HepG2 (cell line): ENCODE results near the gene ATP13A1. TPM values are rescaled to one million over a fixed set of nuclear protein-coding genes. Genes with fewer than 3 reads are reported as not detected.

Experiments used
- CCAR2 ChIP-seq: fragments of 200-400 bp; formaldehyde crosslinking; optimal IDR thresholded peaks from 2 replicates; pipeline ENCODE3; 2018; ENCODE audit warnings: low read depth, mild to moderate bottlenecking, low read length, moderate library complexity
- DNMT1 ChIP-seq: sonication (generic); formaldehyde crosslinking; IDR thresholded peaks from 2 replicates; pipeline ENCODE4 v1.5.1; 2020; ENCODE audit warnings: mild to moderate bottlenecking, missing genetic modification reagents
- DPF2 ChIP-seq: sonication (generic); formaldehyde crosslinking; IDR thresholded peaks from 2 replicates; pipeline ENCODE4 v1.4.0; 2020; ENCODE audit warnings: mild to moderate bottlenecking, low read depth, missing genetic modification reagents, borderline replicate concordance
- FLYWCH1 ChIP-seq: sonication (generic); formaldehyde crosslinking; IDR thresholded peaks from 2 replicates; pipeline ENCODE4 v1.8.1; 2023; ENCODE audit warnings: mild to moderate bottlenecking, missing genetic modification reagents
- HMG20A ChIP-seq: IDR thresholded peaks from 2 replicates; pipeline ENCODE4 v1.6.1; 2016; ENCODE audit warnings: borderline replicate concordance
- HNRNPH1 ChIP-seq: fragments of 200-400 bp; formaldehyde crosslinking; optimal IDR thresholded peaks from 2 replicates; pipeline ENCODE3; 2017; ENCODE audit warnings: mild to moderate bottlenecking, low read depth, low read length
- IKZF5 ChIP-seq: IDR thresholded peaks from 2 replicates; pipeline ENCODE4 v1.6.1; 2018; ENCODE audit warnings: missing genetic modification reagents, mild to moderate bottlenecking, missing compliant biosample characterization
- KDM2A ChIP-seq: sonication (generic); formaldehyde crosslinking; IDR thresholded peaks from 2 replicates; pipeline ENCODE4 v1.4.0; 2020; ENCODE audit warnings: low read depth, missing genetic modification reagents, borderline replicate concordance
- LCORL ChIP-seq, 2 experiments: fragments of 450-650 bp in 1 of 2; sonication (generic) in 1 of 2; formaldehyde crosslinking in 1 of 2; IDR thresholded peaks; 2 replicates each; pipeline versions ENCODE4 v1.5.0 to v1.6.1; 2017 to 2020; ENCODE audit warnings: antibody characterized with exemption in 1 of 2, missing genetic modification reagents in 1 of 2
- MAFG ChIP-seq: sonication (generic); formaldehyde crosslinking; IDR thresholded peaks from 2 replicates; pipeline ENCODE4 v1.5.1; 2020; ENCODE audit warnings: mild to moderate bottlenecking, missing genetic modification reagents
- MED8 ChIP-seq: sonication (generic); formaldehyde crosslinking; IDR thresholded peaks from 2 replicates; pipeline ENCODE4 v1.8.1; 2023; ENCODE audit warnings: mild to moderate bottlenecking, missing genetic modification reagents; ENCODE audit not compliant: insufficient replicate concordance
- NPAS2 ChIP-seq: sonication (generic); formaldehyde crosslinking; IDR thresholded peaks from 2 replicates; pipeline ENCODE4 v1.8.0; 2022; ENCODE audit warnings: mild to moderate bottlenecking, missing genetic modification reagents, borderline replicate concordance
- PRPF4 ChIP-seq: fragments of 200-400 bp; formaldehyde crosslinking; IDR thresholded peaks from 2 replicates; pipeline ENCODE4 v1.6.1; 2016; ENCODE audit warnings: low read length, low read depth; ENCODE audit not compliant: poor library complexity, severe bottlenecking
- RBM39 ChIP-seq: fragments of 200-400 bp; formaldehyde crosslinking; IDR thresholded peaks from one replicate; pipeline ENCODE4 v1.6.1; 2018; ENCODE audit warnings: antibody characterized with exemption, mild to moderate bottlenecking, low read depth, low read length; ENCODE audit not compliant: poor library complexity, severe bottlenecking
- RELA ChIP-seq: sonication (generic); formaldehyde crosslinking; IDR thresholded peaks from 2 replicates; pipeline ENCODE4 v1.4.0; 2020; ENCODE audit warnings: missing genetic modification reagents
- RNF2 ChIP-seq: fragments of 450-650 bp; conservative IDR thresholded peaks from 2 replicates; pipeline ENCODE4 v1.6.1; 2016; ENCODE audit warnings: low read depth
- SP140L ChIP-seq: sonication (generic); formaldehyde crosslinking; IDR thresholded peaks from 2 replicates; pipeline ENCODE4 v1.4.0; 2020; ENCODE audit warnings: missing genetic modification reagents, borderline replicate concordance
- TCF12 ChIP-seq, 2 experiments: fragments of 450-650 bp in 1 of 2; sonication (generic) in 1 of 2; formaldehyde crosslinking in 1 of 2; IDR thresholded peaks; 2 replicates each; pipeline versions ENCODE4 v1.6.1 to v1.8.0; 2017 to 2022; ENCODE audit warnings: antibody characterized with exemption in 1 of 2, mild to moderate bottlenecking in 1 of 2, missing genetic modification reagents in 1 of 2, moderate library complexity in 1 of 2
- XBP1 ChIP-seq: sonication (generic); formaldehyde crosslinking; IDR thresholded peaks from 2 replicates; pipeline ENCODE4 v1.5.0; 2020; ENCODE audit warnings: missing genetic modification reagents
- ZC3H4 ChIP-seq: sonication (generic); formaldehyde crosslinking; IDR thresholded peaks from 2 replicates; pipeline ENCODE4 v1.4.0; 2020; ENCODE audit warnings: missing genetic modification reagents, borderline replicate concordance
- ZNF10 ChIP-seq: sonication (generic); formaldehyde crosslinking; IDR thresholded peaks from 2 replicates; pipeline ENCODE4 v1.4.0; 2020; ENCODE audit warnings: mild to moderate bottlenecking, low read depth, missing genetic modification reagents, borderline replicate concordance
- ZNF264 ChIP-seq: sonication (generic); formaldehyde crosslinking; IDR thresholded peaks from 2 replicates; pipeline ENCODE4 v1.4.0; 2020; ENCODE audit warnings: missing genetic modification reagents
- ZNF337 ChIP-seq: sonication (generic); formaldehyde crosslinking; IDR thresholded peaks from 2 replicates; pipeline ENCODE4 v1.5.1; 2020; ENCODE audit warnings: missing genetic modification reagents, low read depth, mild to moderate bottlenecking, borderline replicate concordance
- ZNF550 ChIP-seq: sonication (generic); formaldehyde crosslinking; IDR thresholded peaks from 2 replicates; pipeline ENCODE4 v1.4.0; 2020; ENCODE audit warnings: mild to moderate bottlenecking, missing genetic modification reagents, borderline replicate concordance
- ZNF674 ChIP-seq: sonication (generic); formaldehyde crosslinking; IDR thresholded peaks from 2 replicates; pipeline ENCODE4 v1.5.0; 2020; ENCODE audit warnings: low read depth, mild to moderate bottlenecking, missing genetic modification reagents
- ZNF678 ChIP-seq: sonication (generic); formaldehyde crosslinking; IDR thresholded peaks from 2 replicates; pipeline ENCODE4 v1.4.0; 2020; ENCODE audit warnings: mild to moderate bottlenecking, missing genetic modification reagents
- ZNF746 ChIP-seq: sonication (generic); formaldehyde crosslinking; IDR thresholded peaks from 2 replicates; pipeline ENCODE4 v1.8.0; 2022; ENCODE audit warnings: mild to moderate bottlenecking, missing genetic modification reagents
- polyA plus RNA-seq, 8 experiments: library from polyadenylated mRNA; depleted of rRNA in 3 of 8; stranded (reverse) in 7 of 8; unstranded in 1 of 8; fragments of >200 nt; fragmentation: Illumina TruSeq in 4 of 8; extraction: Trizol in 4 of 8; gene quantifications; 2 replicates each; pipeline versions ENCODE4 v1.2.1 to v1.2.3, GENCODE V29; 2011 to 2016; ENCODE audit warnings: low read depth in 4 of 8, missing spikeins in 1 of 8, mixed read lengths in 1 of 8; ENCODE audit not compliant: insufficient read depth in 1 of 8
- total RNA-seq, 5 experiments: library from RNA; depleted of rRNA; stranded (reverse); fragments of >200 nt; fragmentation: Illumina TruSeq; extraction: Trizol; gene quantifications; 2 replicates each; pipeline ENCODE4 v1.2.3, GENCODE V29; 2016; ENCODE audit warnings: low read depth in 1 of 5

The ATP13A1 gene
- total and polyA plus RNA-seq, 2 of the 13 experiments (the other 11 are each of a cell fraction or from before 2014, with no cell fraction given) = 23.2 to 41.7 TPM

- no peak for TF ChIP-seq ZNF10 (CRISPR knock-in tag)
- TF ChIP-seq DPF2 = no peak
- no peak for TF ChIP-seq PRPF4
- no peak for TF ChIP-seq IKZF5 (CRISPR knock-in tag)
- 0 out of 2 replicates have a peak, but pooled peaks have one; percentile 12 for TF ChIP-seq ZNF550 (CRISPR knock-in tag)
- no peak for TF ChIP-seq NPAS2 (CRISPR knock-in tag)
- TF ChIP-seq LCORL (IDR thresholded peaks at IDR 0.05) = no peak
- 0 out of 2 replicates have a peak, but pooled peaks have one; percentile 40 for TF ChIP-seq LCORL (CRISPR knock-in tag; IDR thresholded peaks at IDR 0.05)
- no peak for TF ChIP-seq DNMT1
- TF ChIP-seq TCF12 (IDR thresholded peaks at IDR 0.05) = no peak
- TF ChIP-seq TCF12 (CRISPR knock-in tag; IDR thresholded peaks at IDR 0.05) = no peak
- peak; percentile 52 for TF ChIP-seq KDM2A (CRISPR knock-in tag)
- TF ChIP-seq XBP1 = no peak
- no peak for TF ChIP-seq ZNF678 (CRISPR knock-in tag)
- TF ChIP-seq MAFG = no peak
- TF ChIP-seq FLYWCH1 (CRISPR knock-in tag) = 0 out of 2 replicates have a peak, but pooled peaks have one; percentile 22
- TF ChIP-seq RELA (CRISPR knock-in tag) = no peak
- TF ChIP-seq ZNF337 (CRISPR knock-in tag) = no peak
- no peak for TF ChIP-seq SP140L (CRISPR knock-in tag)
- TF ChIP-seq MED8 (CRISPR knock-in tag) = no peak
- no peak for TF ChIP-seq ZNF674
- TF ChIP-seq ZNF264 (CRISPR knock-in tag) = no peak
- no peak for TF ChIP-seq RNF2
- no peak for TF ChIP-seq HNRNPH1
- TF ChIP-seq CCAR2 = no peak
- TF ChIP-seq RBM39 = no peak
- TF ChIP-seq ZNF746 = no peak
- TF ChIP-seq ZC3H4 (CRISPR knock-in tag) = no peak
- no peak for TF ChIP-seq HMG20A (CRISPR knock-in tag)
These were observed 20.1 kb downstream of the ATP13A1 start, which contains the start of gene GMIP (continued) for GRCh38 chr19:19643158-19644053.
